NOMO-1 treated with DMSO at 0.1 percent for 48 hours (cell line): ENCODE results near the gene HGFAC.
A peak's percentile ranks its signal among the peaks of the same experiment; 100 is the strongest.

Experiments used
- DNase-seq: peaks from one replicate; lab custom pipeline; 2025; ENCODE audit not compliant: unreplicated experiment; lab: John Stamatoyannopoulos, UW

Gene HGFAC

GRCh38 chr4:3423952-3424351, 17.8 kb upstream of the HGFAC start:
- no peak for DNase-seq

- DNase-seq = no peak
Observed at GRCh38 chr4:3424522-3425095, 17.2 kb upstream of the HGFAC start.

GRCh38 chr4:3426465-3427133, 15.2 kb upstream of the HGFAC start:
- no peak for DNase-seq

GRCh38 chr4:3427134-3427476, 14.7 kb upstream of the HGFAC start:
- no peak for DNase-seq

- no peak for DNase-seq
Observed at GRCh38 chr4:3427706-3428446, 13.9 kb upstream of the HGFAC start.

- no peak for DNase-seq
Observed at GRCh38 chr4:3429651-3430050, 12.1 kb upstream of the HGFAC start.

- no peak for DNase-seq
Observed at GRCh38 chr4:3430524-3430923, 11.2 kb upstream of the HGFAC start.

- DNase-seq = no peak
Observed at GRCh38 chr4:3431446-3431993, 10.2 kb upstream of the HGFAC start.

- no peak for DNase-seq
Observed at GRCh38 chr4:3432381-3432790, 9.4 kb upstream of the HGFAC start.

GRCh38 chr4:3433138-3433869, 8.5 kb upstream of the HGFAC start:
- no peak for DNase-seq

GRCh38 chr4:3434881-3435685, 6.7 kb upstream of the HGFAC start:
- DNase-seq = no peak

- no peak for DNase-seq
Observed at GRCh38 chr4:3435686-3435956, 6.1 kb upstream of the HGFAC start.

- no peak for DNase-seq
Observed at GRCh38 chr4:3436048-3436797, 5.5 kb upstream of the HGFAC start.

- DNase-seq = peak; percentile 48
Observed at GRCh38 chr4:3436798-3437581, 4.8 kb upstream of the HGFAC start.

GRCh38 chr4:3437582-3437936, 4.2 kb upstream of the HGFAC start:
- no peak for DNase-seq

- DNase-seq = no peak
Observed at GRCh38 chr4:3437998-3438846, 3.5 kb upstream of the HGFAC start.

- no peak for DNase-seq
Observed at GRCh38 chr4:3438847-3439180, 3.0 kb upstream of the HGFAC start.

GRCh38 chr4:3439391-3439790, 2.4 kb upstream of the HGFAC start:
- DNase-seq = no peak

- DNase-seq = no peak
Observed at GRCh38 chr4:3440011-3440410, 1.8 kb upstream of the HGFAC start.
